Measurements from ENCODE around the gene RMDN2.
"Not testable (repeated sequence)": the region's sequence is repeated elsewhere in the genome, so short reads cannot be mapped to it uniquely, and the experiment has no call there.

The RMDN2 gene

DNA sequence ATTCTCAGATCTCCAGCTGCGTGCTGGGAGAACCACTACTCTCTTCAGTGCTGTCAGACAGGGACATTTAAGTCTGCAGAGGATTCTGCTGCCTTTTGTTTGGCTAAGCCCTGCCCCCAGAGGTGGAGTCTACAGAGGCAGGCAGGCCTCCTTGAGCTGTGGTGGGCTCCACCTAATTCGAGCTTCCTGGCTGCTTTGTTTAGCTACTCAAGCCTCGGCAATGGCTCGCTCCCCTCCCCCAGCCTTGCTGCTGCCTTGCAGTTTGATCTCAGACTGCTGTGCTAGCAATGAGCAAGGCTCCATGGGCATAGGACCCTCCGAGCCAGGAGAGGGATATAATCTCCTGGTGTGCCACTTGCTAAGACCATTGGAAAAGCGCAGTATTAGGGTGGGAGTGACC lies 85.1 kb downstream of the RMDN2 start:
- not testable (repeated sequence) for H3K36me3 ChIP-seq (ENCODE audit: insufficient read depth, low read length); H3K4me2 ChIP-seq (ENCODE audit: low read length); H3K27me3 ChIP-seq (ENCODE audit: control insufficient read depth, insufficient read depth, low read length); H3K9me3 ChIP-seq (replicated peaks; ENCODE audit: low read length); H3K9ac ChIP-seq (ENCODE audit: low read depth, low read length); H3K4me3 ChIP-seq (ENCODE audit: low read length)
- peaks cover 29% of the 10 kb centered on the region for H3K4me1 ChIP-seq (ENCODE audit: control insufficient read depth, insufficient read depth, low read length)

DNA sequence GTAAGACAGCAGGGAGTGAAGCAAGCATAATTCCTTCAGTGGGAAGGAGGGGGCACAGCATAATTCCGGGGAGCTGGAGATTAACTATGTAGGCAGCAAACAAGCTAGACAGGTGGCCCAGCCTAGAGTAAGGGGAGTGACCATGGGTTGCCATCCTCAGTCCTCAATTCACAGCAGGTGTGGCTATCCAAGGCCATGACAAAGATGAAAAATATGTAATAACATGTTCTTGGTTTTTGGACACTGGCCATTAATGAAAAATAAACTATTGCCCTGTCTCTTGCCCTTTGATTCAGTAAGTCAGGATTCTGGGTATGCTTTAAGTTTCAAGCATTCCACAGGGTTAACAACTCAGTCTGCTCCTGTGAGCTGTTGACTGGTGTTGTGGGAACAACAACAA lies 85.9 kb downstream of the RMDN2 start:
- peaks cover 8% of the 10 kb centered on the region for H3K27me3 ChIP-seq (ENCODE audit: control insufficient read depth, insufficient read depth, low read length)
- no peaks in the 10 kb centered on the region for H3K9me3 ChIP-seq (replicated peaks; ENCODE audit: low read length)
- peaks cover 30% of the 10 kb centered on the region for H3K4me1 ChIP-seq (ENCODE audit: control insufficient read depth, insufficient read depth, low read length)
- H3K4me2 ChIP-seq (ENCODE audit: low read length): no peak overlapping the region
- no peaks in the 10 kb centered on the region for H3K36me3 ChIP-seq (ENCODE audit: insufficient read depth, low read length)
- H3K4me3 ChIP-seq (ENCODE audit: low read length): no peak overlapping the region
- H3K9ac ChIP-seq (ENCODE audit: low read depth, low read length): no peak overlapping the region

DNA sequence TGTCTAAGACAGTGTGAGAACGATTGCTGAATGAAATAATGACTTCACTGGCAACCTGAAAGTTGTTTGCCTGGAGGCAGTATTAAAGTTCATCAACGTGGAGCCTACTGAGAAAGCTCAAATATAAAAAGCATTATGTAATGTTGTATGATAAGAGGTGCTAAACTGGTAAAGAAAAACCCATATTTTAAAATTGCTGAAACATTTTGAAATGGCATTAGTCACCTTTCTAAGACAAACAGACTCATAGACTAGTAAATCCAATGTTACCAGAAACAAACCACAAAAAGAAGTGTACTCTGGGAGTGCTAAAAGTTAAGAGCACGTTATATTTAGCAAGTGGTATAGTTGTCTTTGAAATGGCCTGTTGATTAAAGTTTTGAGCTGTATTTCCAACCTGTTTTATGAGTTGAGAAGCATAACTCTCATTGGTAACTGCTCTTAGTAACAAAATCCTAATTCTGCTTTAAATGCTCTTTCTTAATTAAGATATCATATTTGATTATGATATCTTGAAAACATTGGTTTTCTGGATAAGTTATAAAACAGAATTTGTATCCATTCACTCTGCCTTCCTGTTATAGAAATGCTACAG lies 88.2 kb downstream of the RMDN2 start:
- H3K4me1 ChIP-seq (ENCODE audit: control insufficient read depth, insufficient read depth, low read length): peaks cover 33% of the 10 kb centered on the region
- H3K9ac ChIP-seq (ENCODE audit: low read depth, low read length): no peak overlapping the region
- peaks cover 16% of the 10 kb centered on the region for H3K27me3 ChIP-seq (ENCODE audit: control insufficient read depth, insufficient read depth, low read length)
- no peaks in the 10 kb centered on the region for H3K9me3 ChIP-seq (replicated peaks; ENCODE audit: low read length)
- H3K36me3 ChIP-seq (ENCODE audit: insufficient read depth, low read length): no peaks in the 10 kb centered on the region
- peak overlapping the region; percentile 17 for H3K4me2 ChIP-seq (ENCODE audit: low read length)
- H3K4me3 ChIP-seq (ENCODE audit: low read length): no peak overlapping the region

DNA sequence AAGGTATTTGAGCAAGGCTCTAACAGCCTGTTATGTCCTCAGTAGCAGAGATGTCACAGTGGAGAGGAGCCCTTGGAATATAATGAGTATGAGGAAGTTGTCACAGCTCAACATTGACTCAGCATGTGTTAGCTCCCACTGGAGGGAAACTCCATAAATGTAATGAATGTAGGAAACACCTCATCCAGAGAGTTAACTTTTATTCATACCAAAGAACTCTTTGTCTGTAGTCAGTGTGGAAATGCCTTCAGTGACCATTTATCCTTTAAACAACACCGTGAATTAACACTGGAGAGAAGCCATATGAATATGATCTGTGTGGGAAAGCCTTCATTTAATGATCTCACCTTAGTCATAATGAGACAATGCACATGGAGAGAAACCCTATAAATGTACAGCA lies 91.1 kb downstream of the RMDN2 start:
- Histone ChIP-seq H3K36me3 (ENCODE audit: insufficient read depth, low read length) (no peaks in the 10 kb centered on the region), H3K4me2 (ENCODE audit: low read length) (no peak overlapping the region), H3K4me3 (ENCODE audit: low read length) (no peak overlapping the region), H3K27me3 (ENCODE audit: control insufficient read depth, insufficient read depth, low read length) (peaks cover 25% of the 10 kb centered on the region), H3K9me3 (replicated peaks; ENCODE audit: low read length) (no peaks in the 10 kb centered on the region), H3K4me1 (ENCODE audit: control insufficient read depth, insufficient read depth, low read length) (peaks cover 29% of the 10 kb centered on the region), H3K9ac (ENCODE audit: low read depth, low read length) (no peak overlapping the region)

DNA sequence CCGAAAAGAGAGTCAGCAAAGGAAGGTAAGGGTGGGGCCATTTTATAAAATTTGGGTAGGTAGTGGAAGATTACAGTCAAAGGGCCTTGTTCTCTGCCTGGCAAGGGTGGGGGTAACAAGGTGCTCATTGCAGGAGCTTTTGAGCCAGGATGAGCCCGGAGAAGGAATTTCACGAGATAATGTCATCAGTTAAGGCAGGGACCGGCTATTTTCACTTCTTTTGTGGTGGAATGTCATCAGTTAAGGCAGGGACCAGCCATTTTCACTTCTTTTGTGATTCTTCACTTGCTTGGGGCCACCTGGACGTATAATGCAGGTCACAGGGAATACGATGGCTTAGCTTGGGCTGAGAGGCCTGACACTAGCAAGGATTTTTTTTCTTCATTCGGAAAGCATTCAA lies 92.7 kb downstream of the RMDN2 start:
- peaks cover 25% of the 10 kb centered on the region for H3K4me1 ChIP-seq (ENCODE audit: control insufficient read depth, insufficient read depth, low read length)
- no peak overlapping the region for H3K4me2 ChIP-seq (ENCODE audit: low read length)
- H3K4me3 ChIP-seq (ENCODE audit: low read length): no peak overlapping the region
- H3K27me3 ChIP-seq (ENCODE audit: control insufficient read depth, insufficient read depth, low read length): peaks cover 32% of the 10 kb centered on the region
- H3K36me3 ChIP-seq (ENCODE audit: insufficient read depth, low read length): no peaks in the 10 kb centered on the region
- H3K9me3 ChIP-seq (replicated peaks; ENCODE audit: low read length): no peaks in the 10 kb centered on the region
- no peak overlapping the region for H3K9ac ChIP-seq (ENCODE audit: low read depth, low read length)

DNA sequence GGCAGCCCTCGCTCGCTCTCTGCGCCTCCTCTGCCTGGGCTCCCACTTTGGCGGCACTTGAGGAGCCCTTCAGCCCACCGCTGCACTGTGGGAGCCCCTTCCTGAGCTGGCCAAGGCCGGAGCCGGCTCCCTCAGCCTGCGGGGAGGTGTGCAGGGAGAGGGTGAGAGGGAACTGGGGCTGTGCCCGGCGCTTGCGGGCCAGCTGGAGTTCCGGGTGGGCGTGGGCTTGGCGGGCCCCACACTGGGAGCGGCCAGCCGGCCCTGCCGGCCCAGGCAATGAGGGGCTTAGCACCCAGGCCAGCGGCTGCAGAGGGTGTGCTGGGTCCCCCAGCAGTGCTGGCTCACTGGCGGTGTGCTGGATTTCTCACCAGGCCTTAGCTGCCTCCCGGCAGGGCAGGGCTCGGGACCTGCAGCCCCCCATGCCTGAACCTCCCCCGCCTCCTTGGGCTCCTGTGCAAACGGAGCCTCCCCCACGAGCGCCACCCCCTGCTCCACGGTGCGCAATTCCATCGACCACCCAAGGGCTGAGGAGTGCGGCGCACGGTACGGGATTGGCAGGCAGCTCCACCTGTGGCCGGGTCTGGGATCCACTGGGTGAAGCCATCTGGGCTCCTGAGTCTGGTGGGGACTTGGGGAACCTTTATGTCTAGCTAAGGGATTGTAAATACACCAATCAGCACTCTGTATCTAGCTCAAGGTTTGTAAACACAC lies 95.4 kb downstream of the RMDN2 start:
- not testable (repeated sequence) for H3K4me2 ChIP-seq (ENCODE audit: low read length); H3K9ac ChIP-seq (ENCODE audit: low read depth, low read length); H3K4me3 ChIP-seq (ENCODE audit: low read length); H3K36me3 ChIP-seq (ENCODE audit: insufficient read depth, low read length); H3K4me1 ChIP-seq (ENCODE audit: control insufficient read depth, insufficient read depth, low read length); H3K9me3 ChIP-seq (replicated peaks; ENCODE audit: low read length)
- H3K27me3 ChIP-seq (ENCODE audit: control insufficient read depth, insufficient read depth, low read length): peaks cover 56% of the 10 kb centered on the region

DNA sequence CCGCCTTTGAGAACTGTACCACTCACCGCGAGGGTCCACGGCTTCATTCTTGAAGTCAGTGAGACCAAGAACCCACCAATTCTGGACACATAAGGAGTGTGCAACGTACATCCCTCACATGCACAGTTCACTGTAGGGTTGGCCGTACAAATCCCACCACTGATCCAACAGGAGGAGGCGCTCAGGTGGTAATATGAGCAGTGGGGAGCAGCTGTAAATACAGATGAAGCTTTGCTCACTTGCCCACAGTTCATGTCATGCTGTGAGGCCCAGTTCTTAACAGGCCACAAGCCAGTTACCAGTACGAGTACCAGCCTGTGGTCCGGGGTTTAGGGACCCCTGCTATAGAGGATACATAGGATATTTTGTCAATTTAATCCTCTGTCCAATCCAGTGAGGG lies 96.5 kb downstream of the RMDN2 start:
- Histone ChIP-seq H3K4me2 (ENCODE audit: low read length) (no peak overlapping the region), H3K9ac (ENCODE audit: low read depth, low read length) (no peak overlapping the region), H3K4me1 (ENCODE audit: control insufficient read depth, insufficient read depth, low read length) (no peaks in the 10 kb centered on the region), H3K4me3 (ENCODE audit: low read length) (no peak overlapping the region), H3K27me3 (ENCODE audit: control insufficient read depth, insufficient read depth, low read length) (peaks cover 60% of the 10 kb centered on the region), H3K9me3 (replicated peaks; ENCODE audit: low read length) (no peaks in the 10 kb centered on the region), H3K36me3 (ENCODE audit: insufficient read depth, low read length) (no peaks in the 10 kb centered on the region)

DNA sequence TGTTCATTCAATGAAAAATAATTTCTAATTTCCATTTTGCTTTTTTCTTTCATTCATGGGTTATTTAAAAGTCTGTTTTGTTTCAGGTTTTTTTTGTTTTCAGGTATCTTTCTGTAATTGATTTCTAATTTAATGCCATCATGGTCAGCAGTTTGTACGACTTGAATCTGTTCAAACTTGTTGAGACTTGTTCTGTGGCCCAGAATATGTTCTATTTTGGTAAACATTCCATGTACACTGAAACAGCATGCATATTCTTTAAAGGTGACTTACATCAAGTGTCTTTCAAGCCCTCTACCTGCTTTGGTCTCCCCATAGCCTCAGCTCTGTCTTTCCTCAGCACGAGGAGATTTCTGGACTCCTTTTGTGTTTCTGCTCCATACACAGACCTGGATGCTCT lies 101.8 kb downstream of the RMDN2 start:
- no peaks in the 10 kb centered on the region for H3K36me3 ChIP-seq (ENCODE audit: insufficient read depth, low read length)
- no peak overlapping the region for H3K9ac ChIP-seq (ENCODE audit: low read depth, low read length)
- H3K9me3 ChIP-seq (replicated peaks; ENCODE audit: low read length): no peaks in the 10 kb centered on the region
- no peak overlapping the region for H3K4me3 ChIP-seq (ENCODE audit: low read length)
- H3K4me2 ChIP-seq (ENCODE audit: low read length): no peak overlapping the region
- peaks cover 58% of the 10 kb centered on the region for H3K27me3 ChIP-seq (ENCODE audit: control insufficient read depth, insufficient read depth, low read length)
- no peaks in the 10 kb centered on the region for H3K4me1 ChIP-seq (ENCODE audit: control insufficient read depth, insufficient read depth, low read length)

DNA sequence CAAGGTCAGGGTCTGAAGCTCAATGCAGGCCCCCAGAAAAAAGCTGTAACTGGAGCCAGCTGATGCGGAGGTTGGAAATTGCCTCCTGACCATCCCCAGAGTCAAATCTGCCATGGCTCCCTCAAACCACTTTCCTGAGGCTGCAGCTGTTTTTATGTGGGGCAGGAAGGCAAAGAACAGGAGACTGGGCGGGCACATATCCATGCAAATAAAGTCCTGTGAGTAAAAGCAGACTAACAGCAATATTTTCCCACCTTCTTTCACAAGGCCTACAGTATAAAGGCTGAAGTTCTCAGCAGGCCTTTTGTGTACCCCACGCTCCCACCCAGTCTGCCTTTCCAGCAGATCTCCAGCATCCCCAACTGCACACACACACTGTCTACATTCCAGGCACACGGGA lies 103.7 kb downstream of the RMDN2 start:
- no peak overlapping the region for H3K9ac ChIP-seq (ENCODE audit: low read depth, low read length)
- peaks cover 52% of the 10 kb centered on the region for H3K27me3 ChIP-seq (ENCODE audit: control insufficient read depth, insufficient read depth, low read length)
- no peaks in the 10 kb centered on the region for H3K36me3 ChIP-seq (ENCODE audit: insufficient read depth, low read length)
- H3K4me1 ChIP-seq (ENCODE audit: control insufficient read depth, insufficient read depth, low read length): no peaks in the 10 kb centered on the region
- H3K4me2 ChIP-seq (ENCODE audit: low read length): no peak overlapping the region
- no peaks in the 10 kb centered on the region for H3K9me3 ChIP-seq (replicated peaks; ENCODE audit: low read length)
- no peak overlapping the region for H3K4me3 ChIP-seq (ENCODE audit: low read length)

DNA sequence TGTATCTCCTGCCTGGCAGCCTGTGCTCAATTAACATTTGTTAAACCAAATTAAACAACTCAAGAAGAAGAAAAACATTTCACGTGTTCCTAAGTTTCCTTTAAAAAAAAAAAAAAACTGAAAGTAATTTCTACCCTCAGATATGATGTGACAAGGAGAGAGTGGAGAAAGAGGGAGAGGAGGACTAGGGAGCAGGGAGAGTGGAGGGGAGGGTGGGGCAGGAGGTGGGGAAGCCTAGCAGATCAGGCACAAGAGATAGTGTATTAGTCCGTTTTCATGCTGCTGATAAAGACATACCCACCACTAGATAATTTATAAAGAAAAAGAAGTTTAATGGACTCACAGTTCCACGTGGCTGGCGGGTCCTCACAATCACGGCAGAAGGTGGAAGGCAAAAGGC lies 104.4 kb downstream of the RMDN2 start:
- H3K4me3 ChIP-seq (ENCODE audit: low read length): no peak overlapping the region
- H3K9me3 ChIP-seq (replicated peaks; ENCODE audit: low read length): no peaks in the 10 kb centered on the region
- no peak overlapping the region for H3K4me2 ChIP-seq (ENCODE audit: low read length)
- no peaks in the 10 kb centered on the region for H3K36me3 ChIP-seq (ENCODE audit: insufficient read depth, low read length)
- no peak overlapping the region for H3K9ac ChIP-seq (ENCODE audit: low read depth, low read length)
- H3K27me3 ChIP-seq (ENCODE audit: control insufficient read depth, insufficient read depth, low read length): peaks cover 53% of the 10 kb centered on the region
- H3K4me1 ChIP-seq (ENCODE audit: control insufficient read depth, insufficient read depth, low read length): no peaks in the 10 kb centered on the region

DNA sequence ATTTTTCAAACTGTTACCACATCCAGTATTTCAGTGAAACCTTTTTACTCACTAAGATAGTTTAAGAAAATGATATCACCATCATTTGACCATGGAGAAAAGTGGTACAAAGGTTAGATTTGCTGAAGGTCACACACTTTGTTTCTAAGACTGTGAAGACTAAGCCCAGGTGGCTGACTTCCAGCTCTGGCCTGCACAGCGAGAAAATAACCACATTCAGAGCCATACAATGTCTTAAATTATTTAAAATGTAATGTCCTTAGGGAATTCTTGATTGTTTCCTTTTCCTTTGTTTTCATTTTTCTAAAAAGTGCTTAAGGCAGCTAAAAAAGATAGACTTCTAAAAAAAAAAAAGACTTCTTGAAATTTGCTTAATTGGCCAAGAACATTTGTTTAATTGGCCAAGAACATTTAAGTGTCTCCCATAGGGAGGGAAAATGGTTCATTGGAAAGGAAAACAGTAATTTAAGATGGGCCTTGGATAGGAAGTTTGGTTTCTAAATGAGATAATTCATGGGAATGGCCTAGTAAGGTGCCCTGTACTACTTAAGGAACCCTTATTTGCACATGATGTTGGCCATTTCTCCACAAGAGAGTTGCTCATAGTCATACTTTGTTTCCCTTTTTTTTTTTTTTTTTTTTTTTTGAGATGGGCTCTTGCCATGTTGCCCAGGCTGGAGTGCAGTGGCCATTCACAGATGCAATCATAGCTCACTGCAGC lies 105.7 kb downstream of the RMDN2 start:
- Histone ChIP-seq H3K9ac (ENCODE audit: low read depth, low read length) (no peak overlapping the region), H3K4me2 (ENCODE audit: low read length) (no peak overlapping the region), H3K9me3 (replicated peaks; ENCODE audit: low read length) (no peaks in the 10 kb centered on the region), H3K4me3 (ENCODE audit: low read length) (no peak overlapping the region), H3K27me3 (ENCODE audit: control insufficient read depth, insufficient read depth, low read length) (peaks cover 49% of the 10 kb centered on the region), H3K36me3 (ENCODE audit: insufficient read depth, low read length) (no peaks in the 10 kb centered on the region), H3K4me1 (ENCODE audit: control insufficient read depth, insufficient read depth, low read length) (no peaks in the 10 kb centered on the region)

DNA sequence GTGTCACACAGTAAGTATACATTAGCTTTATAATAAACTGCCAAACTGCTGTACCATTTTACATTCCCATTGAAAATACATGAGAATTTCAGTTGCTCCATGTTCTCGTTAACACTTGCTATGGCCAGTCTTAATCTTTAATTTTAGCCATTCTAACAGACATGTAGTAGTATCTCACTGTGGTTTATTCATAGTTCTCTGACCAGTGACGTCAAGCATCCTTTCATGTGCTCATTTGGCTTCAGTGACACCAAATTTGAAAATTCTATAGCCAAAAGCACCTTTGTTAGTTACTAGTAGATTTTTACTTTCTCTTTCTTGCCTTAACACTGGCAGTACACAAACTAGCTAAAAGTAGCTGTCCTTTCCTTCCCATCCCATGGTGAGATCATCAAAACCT lies 107.9 kb downstream of the RMDN2 start:
- Histone ChIP-seq H3K4me1 (ENCODE audit: control insufficient read depth, insufficient read depth, low read length) (peaks cover 5% of the 10 kb centered on the region), H3K4me2 (ENCODE audit: low read length) (no peak overlapping the region), H3K9ac (ENCODE audit: low read depth, low read length) (no peak overlapping the region), H3K27me3 (ENCODE audit: control insufficient read depth, insufficient read depth, low read length) (peaks cover 54% of the 10 kb centered on the region), H3K9me3 (replicated peaks; ENCODE audit: low read length) (no peaks in the 10 kb centered on the region), H3K36me3 (ENCODE audit: insufficient read depth, low read length) (no peaks in the 10 kb centered on the region), H3K4me3 (ENCODE audit: low read length) (no peak overlapping the region)

All from skeletal muscle satellite cell (primary cell).